ENCODE results near the gene PPM1B. TPM values are rescaled to one million over a fixed set of nuclear protein-coding genes. Genes with fewer than 3 reads are reported as not detected.
A peak's percentile ranks its signal among the peaks of the same experiment; 100 is the strongest.

PPM1B gene
- total and polyA plus RNA-seq, 2 of the 13 experiments (the other 11 are each of a cell fraction or from before 2014, with no cell fraction given) = 24.4 to 25.0 TPM

- TF ChIP-seq ZNF646 (CRISPR knock-in tag; IDR thresholded peaks at IDR 0.05) = no peak
- no peak for TF ChIP-seq ZNF10 (CRISPR knock-in tag; IDR thresholded peaks at IDR 0.05; ENCODE audit: borderline replicate concordance, low read depth)
- TF ChIP-seq MIER2 (CRISPR knock-in tag; IDR thresholded peaks at IDR 0.05) = no peak
- TF ChIP-seq ZNF678 (CRISPR knock-in tag; IDR thresholded peaks at IDR 0.05) = no peak
- no peak for TF ChIP-seq MXD3 (CRISPR knock-in tag; IDR thresholded peaks at IDR 0.05)
- TF ChIP-seq BRD4 (CRISPR knock-in tag; IDR thresholded peaks at IDR 0.05) = no peak
- TF ChIP-seq DR1 (CRISPR knock-in tag; IDR thresholded peaks at IDR 0.05) = no peak; the same call in none of the 2 replicates
- no peak for TF ChIP-seq GTF3A (CRISPR knock-in tag; conservative IDR thresholded peaks at IDR 0.05)
- TF ChIP-seq IKZF5 (CRISPR knock-in tag; IDR thresholded peaks at IDR 0.05) = peak; percentile 65; the same call in 1 of the 2 replicates
- TF ChIP-seq ZBTB49 (CRISPR knock-in tag; IDR thresholded peaks at IDR 0.05; ENCODE audit: borderline replicate concordance) = peak; percentile 42; the same call in 1 of the 2 replicates
- TF ChIP-seq DMAP1 (CRISPR knock-in tag; IDR thresholded peaks at IDR 0.05) = peak; percentile 82
- no peak for TF ChIP-seq NPAS2 (CRISPR knock-in tag; IDR thresholded peaks at IDR 0.05; ENCODE audit: borderline replicate concordance)
- TF ChIP-seq XBP1 (CRISPR knock-in tag; IDR thresholded peaks at IDR 0.05) = no peak
- peak; percentile 3; the same call in 1 of the 2 replicates for TF ChIP-seq MED13 (CRISPR knock-in tag; IDR thresholded peaks at IDR 0.05)
- no peak for TF ChIP-seq ZNF652 (CRISPR knock-in tag; IDR thresholded peaks at IDR 0.05; ENCODE audit: borderline replicate concordance, low read depth)
- no peak; the same call in 1 of the 2 replicates for TF ChIP-seq UBTF (CRISPR knock-in tag; IDR thresholded peaks at IDR 0.05)
- TF ChIP-seq ZMYM2 (CRISPR knock-in tag; IDR thresholded peaks at IDR 0.05) = peak; percentile 96
Measured at GRCh38 chr2:44167908-44168680, 581 bp upstream of the PPM1B start (continued).
